ENCODE results near the gene CBFA2T2.

- no peak for TF ChIP-seq CTCF (IDR thresholded peaks at IDR 0.05)
- TF ChIP-seq EZH2 (IDR thresholded peaks at IDR 0.05; ENCODE audit: borderline replicate concordance, insufficient read depth, low read depth, low read length, poor library complexity, severe bottlenecking): no peak
These were observed 19.0 kb upstream of the CBFA2T2 start for GRCh38 chr20:33470866-33471265.

Measured in B cell (primary cell).